Chondrocyte (in vitro differentiated cells): ENCODE measurements around the gene ZNF879. TPM values are rescaled to one million over a fixed set of nuclear protein-coding genes. Genes with fewer than 3 reads are reported as not detected.
A peak's percentile ranks its signal among the peaks of the same experiment; 100 is the strongest.

Source experiments
- DNase-seq: peaks from one replicate; pipeline ENCODE4 v3.0.0; 2021; ENCODE audit warnings: mixed read lengths, low spot score
- H3K27ac Mint-ChIP-seq: one replicate; pipeline ENCODE4 v1.8.0; 2021; ENCODE audit warnings: mild to moderate bottlenecking, moderate library complexity, mixed read lengths; ENCODE audit not compliant: unreplicated experiment
- H3K27me3 Mint-ChIP-seq: 2 replicates; pipeline ENCODE4 v1.8.0; 2021; ENCODE audit warnings: low read depth, mixed read lengths
- H3K36me3 Mint-ChIP-seq: 2 replicates; pipeline ENCODE4 v1.8.0; 2021; ENCODE audit warnings: low read depth, mixed read lengths
- H3K4me1 Mint-ChIP-seq: 2 replicates; pipeline ENCODE4 v1.8.0; 2021; ENCODE audit warnings: low read depth, mild to moderate bottlenecking, mixed read lengths
- H3K4me3 Mint-ChIP-seq: one replicate; pipeline ENCODE4 v1.8.0; 2021; ENCODE audit warnings: mild to moderate bottlenecking, moderate library complexity, mixed read lengths; ENCODE audit not compliant: unreplicated experiment
- H3K9me3 Mint-ChIP-seq: 2 replicates; pipeline ENCODE4 v1.8.0; 2021; ENCODE audit warnings: low read depth, mixed read lengths
- total RNA-seq: library from RNA; stranded (reverse); gene quantifications from 3 replicates; pipeline ENCODE4 v1.2.1, GENCODE V29; 2021
- TF ChIP-seq, protein P1 (sequence below): fragments of 200-600 bp; sonication (generic); IDR thresholded peaks from 2 replicates; pipeline ENCODE4 v1.5.0; 2021; ENCODE audit warnings: antibody characterized with exemption, mild to moderate bottlenecking, moderate library complexity

Gene ZNF879
- total RNA-seq, 1 donor from 2014 or later = 4.1 TPM

DNA sequence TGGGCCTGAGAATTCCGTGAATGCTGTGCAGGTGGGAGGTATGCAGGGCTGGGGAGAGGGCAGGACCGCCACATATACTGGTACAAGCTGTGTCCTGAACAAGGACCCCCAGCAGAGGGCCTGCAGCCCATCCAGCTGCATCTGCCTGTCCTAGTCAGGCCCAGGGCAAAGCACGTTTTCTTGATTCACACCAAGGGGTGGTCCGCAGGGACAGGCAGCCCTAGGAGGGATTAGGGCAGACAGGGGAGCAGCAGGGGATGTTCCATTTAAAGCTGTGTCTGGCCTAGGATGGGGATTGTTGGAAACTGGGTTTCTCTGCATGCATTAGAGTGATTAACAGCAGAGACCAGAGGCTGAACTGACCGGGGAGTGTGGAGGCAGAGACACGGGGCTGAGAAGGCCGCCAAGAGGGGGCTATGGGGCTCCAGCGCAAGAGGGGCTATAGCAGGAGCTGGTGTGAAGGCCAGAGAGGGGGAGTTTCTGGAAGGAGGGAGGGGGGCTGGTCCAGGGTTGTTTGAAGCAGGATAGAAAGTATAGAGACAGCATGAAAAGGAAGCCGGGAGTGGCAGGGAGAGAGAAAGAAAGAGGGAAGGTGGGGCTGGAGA, 31.2 kb upstream of the ZNF879 start:
- H3K4me1 Mint-ChIP-seq = peaks cover 3% of the 10 kb centered on the region
- peaks cover 12% of the 10 kb centered on the region for H3K9me3 Mint-ChIP-seq
- H3K4me3 Mint-ChIP-seq = no peak overlapping the region
- H3K27ac Mint-ChIP-seq = no peak overlapping the region
- H3K27me3 Mint-ChIP-seq = peaks cover 17% of the 10 kb centered on the region
- TF ChIP-seq, protein P1, sequence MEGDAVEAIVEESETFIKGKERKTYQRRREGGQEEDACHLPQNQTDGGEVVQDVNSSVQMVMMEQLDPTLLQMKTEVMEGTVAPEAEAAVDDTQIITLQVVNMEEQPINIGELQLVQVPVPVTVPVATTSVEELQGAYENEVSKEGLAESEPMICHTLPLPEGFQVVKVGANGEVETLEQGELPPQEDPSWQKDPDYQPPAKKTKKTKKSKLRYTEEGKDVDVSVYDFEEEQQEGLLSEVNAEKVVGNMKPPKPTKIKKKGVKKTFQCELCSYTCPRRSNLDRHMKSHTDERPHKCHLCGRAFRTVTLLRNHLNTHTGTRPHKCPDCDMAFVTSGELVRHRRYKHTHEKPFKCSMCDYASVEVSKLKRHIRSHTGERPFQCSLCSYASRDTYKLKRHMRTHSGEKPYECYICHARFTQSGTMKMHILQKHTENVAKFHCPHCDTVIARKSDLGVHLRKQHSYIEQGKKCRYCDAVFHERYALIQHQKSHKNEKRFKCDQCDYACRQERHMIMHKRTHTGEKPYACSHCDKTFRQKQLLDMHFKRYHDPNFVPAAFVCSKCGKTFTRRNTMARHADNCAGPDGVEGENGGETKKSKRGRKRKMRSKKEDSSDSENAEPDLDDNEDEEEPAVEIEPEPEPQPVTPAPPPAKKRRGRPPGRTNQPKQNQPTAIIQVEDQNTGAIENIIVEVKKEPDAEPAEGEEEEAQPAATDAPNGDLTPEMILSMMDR = no peak
- peaks cover 2% of the 10 kb centered on the region for H3K36me3 Mint-ChIP-seq
- DNase-seq = no peak

DNA sequence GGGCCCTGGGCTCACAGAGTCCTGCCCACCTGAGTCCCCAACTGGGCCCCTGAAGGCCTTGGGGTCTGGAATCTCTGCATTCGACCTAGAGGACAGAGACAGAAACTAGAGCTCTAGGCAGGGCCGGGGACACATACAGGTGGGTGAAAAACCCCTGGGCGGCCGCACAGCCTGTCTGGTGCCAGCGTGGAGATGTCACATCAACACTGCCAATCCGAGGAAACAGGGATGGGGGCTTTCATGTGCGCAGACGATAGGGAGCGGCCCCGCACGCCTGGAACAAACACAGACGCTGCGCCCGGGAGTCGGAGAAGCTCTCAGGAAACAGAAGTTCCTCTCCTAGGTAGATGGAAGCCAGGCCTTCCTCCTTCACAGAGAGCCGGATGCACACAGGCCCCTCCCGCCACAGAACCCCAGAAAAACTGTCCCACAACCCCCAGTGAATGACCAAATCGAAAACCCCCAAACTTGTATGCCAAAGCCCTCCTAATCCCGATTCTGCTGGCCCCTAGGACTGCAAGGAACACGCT, 30.3 kb upstream of the ZNF879 start:
- peaks cover 12% of the 10 kb centered on the region for H3K9me3 Mint-ChIP-seq
- H3K4me1 Mint-ChIP-seq = peaks cover 3% of the 10 kb centered on the region
- peaks cover 2% of the 10 kb centered on the region for H3K36me3 Mint-ChIP-seq
- DNase-seq = no peak
- H3K27ac Mint-ChIP-seq = no peak overlapping the region
- H3K4me3 Mint-ChIP-seq = no peak overlapping the region
- peaks cover 17% of the 10 kb centered on the region for H3K27me3 Mint-ChIP-seq
- TF ChIP-seq, protein P1 = no peak

DNA sequence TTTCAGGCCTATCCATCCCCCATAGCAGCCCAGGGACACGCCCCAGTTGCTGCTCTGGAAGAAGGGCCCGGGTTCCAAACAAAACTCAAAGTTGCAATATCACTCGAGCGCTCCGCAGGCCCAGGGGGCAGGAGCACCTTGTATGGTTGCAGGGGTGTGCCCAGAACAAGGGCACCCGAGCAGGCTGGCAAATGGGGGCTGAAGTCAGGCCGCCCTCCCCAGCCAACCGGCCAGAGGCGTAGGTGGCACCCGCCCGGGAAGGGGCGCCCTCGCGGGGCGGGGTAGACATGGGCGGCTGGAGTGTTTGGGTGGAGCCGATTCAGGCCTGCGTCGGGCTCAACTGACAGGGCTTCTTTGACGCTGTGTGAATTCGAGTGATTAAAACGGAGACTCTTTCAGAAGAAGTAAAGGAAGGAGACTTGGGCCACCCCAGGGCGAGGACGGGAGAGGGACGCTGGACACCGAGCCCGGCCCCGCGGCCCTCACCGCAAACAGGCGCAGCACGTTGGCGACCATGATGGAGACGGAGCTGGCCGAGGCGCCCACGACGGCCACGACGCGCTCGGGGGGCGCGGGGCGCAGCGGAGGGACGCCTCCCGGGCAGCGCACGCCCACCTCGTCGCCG, 29.5 kb upstream of the ZNF879 start:
- peaks cover 17% of the 10 kb centered on the region for H3K27me3 Mint-ChIP-seq
- H3K4me1 Mint-ChIP-seq = peaks cover 3% of the 10 kb centered on the region
- peaks cover 16% of the 10 kb centered on the region for H3K9me3 Mint-ChIP-seq
- DNase-seq = no peak
- peaks cover 2% of the 10 kb centered on the region for H3K36me3 Mint-ChIP-seq
- TF ChIP-seq, protein P1 = no peak
- no peak overlapping the region for H3K27ac Mint-ChIP-seq
- no peak overlapping the region for H3K4me3 Mint-ChIP-seq

DNA sequence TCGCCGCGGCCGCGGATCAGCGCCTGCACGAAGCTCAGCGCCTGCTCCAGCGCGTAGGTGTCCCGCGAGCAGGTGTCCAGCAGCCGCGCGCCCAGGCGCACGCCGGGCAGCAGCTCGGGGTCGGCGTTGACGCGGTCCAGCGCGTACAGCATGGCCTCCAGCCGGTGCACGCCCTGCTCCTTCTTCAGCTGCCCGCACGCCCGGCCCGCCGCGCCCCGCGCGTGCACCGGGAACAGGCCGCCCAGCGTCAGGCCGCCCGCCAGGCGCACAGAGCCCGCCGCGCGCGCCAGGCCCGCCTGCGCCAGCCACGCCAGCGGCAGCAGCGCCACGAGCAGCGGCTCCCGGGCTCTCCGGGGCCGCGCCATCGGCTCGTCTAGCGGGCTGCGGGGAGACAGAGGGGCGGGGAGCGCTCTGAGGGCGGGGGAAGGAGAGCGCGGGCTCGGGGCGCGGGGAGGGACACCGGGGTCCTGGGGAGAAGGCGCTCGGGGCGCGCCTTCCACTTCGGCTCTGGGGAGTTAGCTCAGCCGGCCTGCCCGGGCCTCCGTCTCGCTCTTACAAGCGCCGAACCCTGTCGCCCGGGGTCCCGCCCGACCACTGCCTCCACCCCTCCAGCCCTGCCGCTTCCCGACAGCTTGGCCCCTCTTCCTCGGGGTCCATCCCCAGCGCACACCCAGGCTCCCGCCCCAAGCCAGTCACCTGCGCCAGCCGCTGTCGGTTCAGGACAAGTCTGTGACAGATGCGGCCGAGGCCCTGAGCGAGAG, 28.8 kb upstream of the ZNF879 start, which contains the start of gene GRM6:
Gene GRM6, minus strand, starts transcription at position 741 of the 761 bp plus-strand sequence. Its CDS starts 376 bp downstream, at position 365.
- Mint-ChIP-seq H3K4me3 (peak within 1 kb of the TSS; percentile 48), H3K4me1 (peaks cover 3% of the 10 kb centered on the region), H3K27ac (no peak within 1 kb of the TSS), H3K9me3 (peaks cover 11% of the 10 kb centered on the region), H3K27me3 (peaks cover 17% of the 10 kb centered on the region), H3K36me3 (peaks cover 2% of the 10 kb centered on the region)
- TF ChIP-seq, protein P1 = no peak
- DNase-seq = no peak

DNA sequence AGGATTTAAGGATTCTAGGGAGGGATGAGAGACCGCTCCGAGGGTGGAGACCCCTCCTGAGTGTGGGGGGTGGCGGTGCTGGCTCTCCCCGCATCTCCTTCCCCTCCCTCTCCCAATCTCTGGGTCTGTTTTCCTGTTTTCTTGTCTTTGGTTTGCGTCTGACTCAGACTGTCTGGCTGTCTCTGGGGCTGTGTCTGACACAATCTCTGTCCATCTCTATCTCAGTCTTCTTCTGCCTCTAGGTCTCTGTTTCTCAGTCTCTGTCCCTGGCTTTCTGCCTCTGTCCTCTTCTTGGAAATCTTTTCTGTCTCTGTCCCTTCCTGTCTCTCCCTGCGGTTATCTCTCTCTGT, 28.3 kb upstream of the ZNF879 start:
- Mint-ChIP-seq H3K9me3 (peaks cover 9% of the 10 kb centered on the region), H3K27ac (no peak overlapping the region), H3K36me3 (no peaks in the 10 kb centered on the region), H3K4me3 (peak overlapping the region; percentile 48), H3K27me3 (peaks cover 17% of the 10 kb centered on the region), H3K4me1 (peaks cover 3% of the 10 kb centered on the region)
- TF ChIP-seq, protein P1 = no peak
- DNase-seq = no peak
